HG03045 (cell line): ENCODE results near the gene SGO1.
A peak's percentile ranks its signal among the peaks of the same experiment; 100 is the strongest.
"Not testable (repeated sequence)": the region's sequence is repeated elsewhere in the genome, so short reads cannot be mapped to it uniquely, and the experiment has no call there.

Experiments used
- ATAC-seq: cut with Tn5 transposase; IDR thresholded peaks from one replicate; pipeline ENCODE4 v1.9.1; 2021; ENCODE audit warnings: mild to moderate bottlenecking, moderate library complexity; ENCODE audit not compliant: unreplicated experiment

SGO1 gene

GRCh38 chr3:20185679-20186599 lies at the start of gene SGO1:
TSS of gene SGO1 (minus strand) at chr3:20186206. CDS start at chr3:20184027, 2,179 bp downstream.
- peak; percentile 97 for ATAC-seq

- no peak for ATAC-seq
Measured at GRCh38 chr3:20235796-20236195, 49.8 kb upstream of the SGO1 start.

GRCh38 chr3:20232906-20233780 lies 47.1 kb upstream of the SGO1 start:
- no peak for ATAC-seq

- no peak for ATAC-seq
Measured at GRCh38 chr3:20230954-20231353, 44.9 kb upstream of the SGO1 start.

GRCh38 chr3:20225769-20226168 lies 39.8 kb upstream of the SGO1 start:
- ATAC-seq: no peak

GRCh38 chr3:20222274-20222673 lies 36.3 kb upstream of the SGO1 start:
- ATAC-seq: no peak

GRCh38 chr3:20218215-20218614 lies 32.2 kb upstream of the SGO1 start:
- no peak for ATAC-seq

GRCh38 chr3:20215636-20216035 lies 29.6 kb upstream of the SGO1 start:
- no peak for ATAC-seq

- not testable (repeated sequence) for ATAC-seq
Measured at GRCh38 chr3:20213491-20213890, 27.5 kb upstream of the SGO1 start.

- not testable (repeated sequence) for ATAC-seq
Measured at GRCh38 chr3:20207945-20208344, 21.9 kb upstream of the SGO1 start.

GRCh38 chr3:20205898-20206297 lies 19.9 kb upstream of the SGO1 start:
- not testable (repeated sequence) for ATAC-seq

GRCh38 chr3:20201143-20201542 lies 15.1 kb upstream of the SGO1 start:
- no peak for ATAC-seq

GRCh38 chr3:20197775-20198174 lies 11.8 kb upstream of the SGO1 start:
- no peak for ATAC-seq

GRCh38 chr3:20194793-20195460 lies 8.9 kb upstream of the SGO1 start:
- ATAC-seq: no peak

- ATAC-seq: no peak
Measured at GRCh38 chr3:20190991-20191390, 5.0 kb upstream of the SGO1 start.

- ATAC-seq: peak; percentile 1
Measured at GRCh38 chr3:20186600-20187004, 596 bp upstream of the SGO1 start.

- no peak for ATAC-seq
Measured at GRCh38 chr3:20185331-20185678, 701 bp downstream of the SGO1 start.

- ATAC-seq: no peak
Measured at GRCh38 chr3:20182206-20182605, 3.8 kb downstream of the SGO1 start.

- no peak for ATAC-seq
Measured at GRCh38 chr3:20181276-20181675, 4.7 kb downstream of the SGO1 start.

- no peak for ATAC-seq
Measured at GRCh38 chr3:20173844-20174410, 12.1 kb downstream of the SGO1 start.

GRCh38 chr3:20161714-20162113 lies 24.3 kb downstream of the SGO1 start:
- no peak for ATAC-seq
